K562 (cell line): ENCODE measurements around the gene DUXB. TPM values are rescaled to one million over a fixed set of nuclear protein-coding genes. Genes with fewer than 3 reads are reported as not detected.

Experiments used
- BACH1 ChIP-seq: fragments of 200-800 bp; sonication (Bioruptor generic); IDR thresholded peaks from 2 replicates; pipeline ENCODE4 v1.6.1; 2016; ENCODE audit warnings: missing genetic modification characterization, missing compliant biosample characterization
- CBX2 ChIP-seq: fragments of 200-600 bp; sonication (generic); IDR thresholded peaks from one replicate; pipeline ENCODE4 v1.6.1; 2012; ENCODE audit warnings: mild to moderate bottlenecking, low read length, inconsistent platforms; ENCODE audit not compliant: insufficient read depth, poor library complexity, severe bottlenecking
- DMBX1 ChIP-seq: fragments of 250-450 bp; sonication (Bioruptor Pico); IDR thresholded peaks from 2 replicates; pipeline ENCODE4 v1.8.0; 2022; ENCODE audit warnings: inconsistent platforms, mild to moderate bottlenecking, moderate library complexity, borderline replicate concordance
- EZH2 ChIP-seq: IDR thresholded peaks from 2 replicates; pipeline ENCODE4 v1.6.1; 2012; ENCODE audit warnings: low read depth, mild to moderate bottlenecking, inconsistent platforms, low read length, borderline replicate concordance
- FOXJ2 ChIP-seq: fragments of 200-800 bp; sonication (Bioruptor generic); IDR thresholded peaks from 2 replicates; pipeline ENCODE4 v1.6.1; 2016; ENCODE audit warnings: missing genetic modification characterization, missing compliant biosample characterization
- KLF13 ChIP-seq: fragments of 450-650 bp; IDR thresholded peaks from 2 replicates; pipeline ENCODE4 v1.6.1; 2016; ENCODE audit warnings: missing genetic modification characterization, low read depth, mild to moderate bottlenecking, missing compliant biosample characterization, moderate library complexity, borderline replicate concordance
- KLF16 ChIP-seq: IDR thresholded peaks from 2 replicates; pipeline ENCODE4 v1.6.1; 2016; ENCODE audit warnings: antibody characterized with exemption
- NR2F6 ChIP-seq: fragments of 450-650 bp; formaldehyde crosslinking; IDR thresholded peaks from 2 replicates; pipeline ENCODE4 v1.4.0; 2020; ENCODE audit warnings: mild to moderate bottlenecking
- POLR2A ChIP-seq: fragments of 450-650 bp; conservative IDR thresholded peaks from 2 replicates; pipeline ENCODE4 v1.6.1; 2016
- RFX7 ChIP-seq: fragments of 250-450 bp; sonication (Bioruptor Pico); IDR thresholded peaks from 2 replicates; pipeline ENCODE4 v1.5.1; 2021; ENCODE audit warnings: mild to moderate bottlenecking
- SIX5 ChIP-seq, 2 experiments: IDR thresholded peaks; 2 replicates each; pipeline ENCODE4 v1.6.1; 2011; ENCODE audit warnings: low read length in 2 of 2, borderline replicate concordance in 1 of 2, low read depth in 1 of 2, mild to moderate bottlenecking in 1 of 2, moderate library complexity in 1 of 2; ENCODE audit not compliant: insufficient read depth in 1 of 2
- SNRNP70 ChIP-seq: fragments of 200-400 bp; formaldehyde crosslinking; optimal IDR thresholded peaks from 2 replicates; pipeline ENCODE3; 2017; ENCODE audit warnings: low read depth, low read length
- SREBF1 ChIP-seq: fragments of 150-350 bp; IDR thresholded peaks from 2 replicates; pipeline ENCODE4 v1.6.1; 2014; ENCODE audit warnings: antibody characterized with exemption, low read depth, low read length, borderline replicate concordance
- U2AF2 ChIP-seq: fragments of 200-400 bp; formaldehyde crosslinking; optimal IDR thresholded peaks from 2 replicates; pipeline ENCODE3; 2017; ENCODE audit warnings: low read depth, mild to moderate bottlenecking, low read length
- XRCC3 ChIP-seq: fragments of 450-650 bp; IDR thresholded peaks from 2 replicates; pipeline ENCODE4 v1.6.1; 2017; ENCODE audit warnings: mild to moderate bottlenecking, moderate library complexity
- ZFPM2 ChIP-seq: fragments of 250-450 bp; sonication (Bioruptor Pico); IDR thresholded peaks from 2 replicates; pipeline ENCODE4 v1.5.1; 2022; ENCODE audit warnings: mild to moderate bottlenecking
- ZNF23 ChIP-seq: fragments of 250-450 bp; sonication (Bioruptor Pico); IDR thresholded peaks from 2 replicates; pipeline ENCODE4 v1.4.0; 2020; ENCODE audit warnings: mild to moderate bottlenecking
- polyA plus RNA-seq, 8 experiments: library from polyadenylated mRNA; depleted of rRNA in 4 of 8; stranded (reverse) in 5 of 8; unstranded in 3 of 8; fragments of >200 nt; fragmentation: Nextera tagmentation in 2 of 8; fragmentation: Illumina TruSeq in 1 of 8; extraction: Ambion mirVana in 2 of 8; extraction: Trizol in 1 of 8; gene quantifications; 2 replicates each; pipeline versions ENCODE4 v1.2.1 to v1.2.3, GENCODE V29; 2011 to 2014; ENCODE audit warnings: inconsistent platforms in 1 of 8, missing spikeins in 1 of 8
- total RNA-seq, 7 experiments: library from RNA; depleted of rRNA in 6 of 7; stranded (reverse); fragments of >200 nt in 6 of 7; fragmentation: Illumina TruSeq in 2 of 7; extraction: Trizol in 2 of 7; gene quantifications; 2 replicates each; pipeline versions ENCODE4 v1.2.1 to v1.2.3, GENCODE V29; 2011 to 2021; ENCODE audit warnings: low replicate concordance in 1 of 7
- TF ChIP-seq, protein P1 (sequence below): fragments of 450-650 bp; IDR thresholded peaks from 2 replicates; pipeline ENCODE4 v1.6.1; 2016; ENCODE audit warnings: low read depth
- TF ChIP-seq, protein P2 (sequence below): fragments of 450-650 bp; conservative IDR thresholded peaks from 2 replicates; pipeline ENCODE4 v1.6.1; 2016; ENCODE audit warnings: missing genetic modification characterization, low read depth, mild to moderate bottlenecking, control low read depth, missing compliant biosample characterization

Gene DUXB
- total and polyA plus RNA-seq, 9 of the 15 experiments (the other 6 are each of a cell fraction or from before 2014, with no cell fraction given) = not detected

DNA sequence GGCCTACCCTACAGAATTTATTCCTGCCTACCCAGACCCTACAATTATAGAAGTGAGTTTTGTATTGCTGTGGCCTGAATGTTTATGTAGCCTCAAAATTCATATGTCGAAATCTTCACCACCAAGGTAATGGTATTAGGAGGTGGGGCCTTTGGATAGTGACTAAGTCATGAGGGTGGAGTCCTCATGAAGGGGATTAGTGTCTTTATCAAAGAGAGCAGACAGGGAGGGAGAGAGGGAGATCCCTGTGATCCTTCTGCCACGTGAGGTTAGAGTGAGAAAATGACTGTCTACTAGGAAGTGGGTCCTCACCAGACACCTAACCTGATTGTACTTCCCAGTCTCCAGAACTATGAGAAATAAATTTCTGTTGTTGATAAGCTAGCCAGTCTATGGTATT, 981 bp upstream of the DUXB start (continued):
- TF ChIP-seq, protein P1, sequence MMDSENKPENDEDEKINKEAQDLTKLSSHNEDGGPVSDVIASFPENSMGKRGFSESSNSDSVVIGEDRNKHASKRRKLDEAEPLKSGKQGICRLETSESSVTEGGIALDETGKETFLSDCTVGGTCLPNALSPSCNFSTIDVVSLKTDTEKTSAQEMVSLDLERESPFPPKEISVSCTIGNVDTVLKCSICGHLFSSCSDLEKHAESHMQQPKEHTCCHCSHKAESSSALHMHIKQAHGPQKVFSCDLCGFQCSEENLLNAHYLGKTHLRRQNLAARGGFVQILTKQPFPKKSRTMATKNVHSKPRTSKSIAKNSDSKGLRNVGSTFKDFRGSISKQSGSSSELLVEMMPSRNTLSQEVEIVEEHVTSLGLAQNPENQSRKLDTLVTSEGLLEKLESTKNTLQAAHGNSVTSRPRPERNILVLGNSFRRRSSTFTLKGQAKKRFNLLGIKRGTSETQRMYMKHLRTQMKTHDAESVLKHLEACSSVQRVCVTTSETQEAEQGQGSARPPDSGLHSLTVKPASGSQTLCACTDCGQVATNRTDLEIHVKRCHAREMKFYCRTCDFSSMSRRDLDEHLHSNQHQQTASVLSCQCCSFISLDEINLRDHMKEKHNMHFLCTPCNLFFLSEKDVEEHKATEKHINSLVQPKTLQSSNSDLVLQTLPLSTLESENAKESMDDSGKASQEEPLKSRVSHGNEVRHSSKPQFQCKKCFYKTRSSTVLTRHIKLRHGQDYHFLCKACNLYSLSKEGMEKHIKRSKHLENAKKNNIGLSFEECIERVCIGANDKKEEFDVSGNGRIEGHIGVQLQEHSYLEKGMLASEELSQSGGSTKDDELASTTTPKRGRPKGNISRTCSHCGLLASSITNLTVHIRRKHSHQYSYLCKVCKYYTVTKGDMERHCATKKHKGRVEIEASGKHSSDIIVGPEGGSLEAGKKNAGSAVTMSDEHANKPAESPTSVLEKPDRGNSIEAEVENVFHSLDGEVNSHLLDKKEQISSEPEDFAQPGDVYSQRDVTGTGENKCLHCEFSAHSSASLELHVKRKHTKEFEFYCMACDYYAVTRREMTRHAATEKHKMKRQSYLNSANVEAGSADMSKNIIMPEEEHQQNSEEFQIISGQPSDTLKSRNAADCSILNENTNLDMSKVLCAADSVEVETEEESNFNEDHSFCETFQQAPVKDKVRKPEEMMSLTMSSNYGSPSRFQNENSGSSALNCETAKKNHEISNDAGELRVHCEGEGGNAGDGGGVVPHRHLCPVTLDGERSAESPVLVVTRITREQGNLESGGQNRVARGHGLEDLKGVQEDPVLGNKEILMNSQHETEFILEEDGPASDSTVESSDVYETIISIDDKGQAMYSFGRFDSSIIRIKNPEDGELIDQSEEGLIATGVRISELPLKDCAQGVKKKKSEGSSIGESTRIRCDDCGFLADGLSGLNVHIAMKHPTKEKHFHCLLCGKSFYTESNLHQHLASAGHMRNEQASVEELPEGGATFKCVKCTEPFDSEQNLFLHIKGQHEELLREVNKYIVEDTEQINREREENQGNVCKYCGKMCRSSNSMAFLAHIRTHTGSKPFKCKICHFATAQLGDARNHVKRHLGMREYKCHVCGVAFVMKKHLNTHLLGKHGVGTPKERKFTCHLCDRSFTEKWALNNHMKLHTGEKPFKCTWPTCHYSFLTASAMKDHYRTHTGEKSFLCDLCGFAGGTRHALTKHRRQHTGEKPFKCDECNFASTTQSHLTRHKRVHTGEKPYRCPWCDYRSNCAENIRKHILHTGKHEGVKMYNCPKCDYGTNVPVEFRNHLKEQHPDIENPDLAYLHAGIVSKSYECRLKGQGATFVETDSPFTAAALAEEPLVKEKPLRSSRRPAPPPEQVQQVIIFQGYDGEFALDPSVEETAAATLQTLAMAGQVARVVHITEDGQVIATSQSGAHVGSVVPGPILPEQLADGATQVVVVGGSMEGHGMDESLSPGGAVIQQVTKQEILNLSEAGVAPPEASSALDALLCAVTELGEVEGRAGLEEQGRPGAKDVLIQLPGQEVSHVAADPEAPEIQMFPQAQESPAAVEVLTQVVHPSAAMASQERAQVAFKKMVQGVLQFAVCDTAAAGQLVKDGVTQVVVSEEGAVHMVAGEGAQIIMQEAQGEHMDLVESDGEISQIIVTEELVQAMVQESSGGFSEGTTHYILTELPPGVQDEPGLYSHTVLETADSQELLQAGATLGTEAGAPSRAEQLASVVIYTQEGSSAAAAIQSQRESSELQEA = no peak
- TF ChIP-seq U2AF2 = no peak
- no peak for TF ChIP-seq EZH2
- no peak for TF ChIP-seq ZFPM2
- TF ChIP-seq NR2F6 (CRISPR knock-in tag) = no peak
- TF ChIP-seq SREBF1 = no peak
- no peak for TF ChIP-seq XRCC3
- no peak for TF ChIP-seq CBX2
- no peak for TF ChIP-seq SIX5 (IDR thresholded peaks at IDR 0.05; ENCODE audit: borderline replicate concordance in 1 of 2, insufficient read depth in 1 of 2, low read depth in 1 of 2, low read length in 2 of 2)
- TF ChIP-seq KLF13 (tag) = no peak
- TF ChIP-seq ZNF23 (CRISPR knock-in tag) = no peak
- no peak for TF ChIP-seq FOXJ2 (tag)
- TF ChIP-seq SNRNP70 = no peak
- TF ChIP-seq RFX7 (CRISPR knock-in tag) = no peak
- TF ChIP-seq, protein P2, sequence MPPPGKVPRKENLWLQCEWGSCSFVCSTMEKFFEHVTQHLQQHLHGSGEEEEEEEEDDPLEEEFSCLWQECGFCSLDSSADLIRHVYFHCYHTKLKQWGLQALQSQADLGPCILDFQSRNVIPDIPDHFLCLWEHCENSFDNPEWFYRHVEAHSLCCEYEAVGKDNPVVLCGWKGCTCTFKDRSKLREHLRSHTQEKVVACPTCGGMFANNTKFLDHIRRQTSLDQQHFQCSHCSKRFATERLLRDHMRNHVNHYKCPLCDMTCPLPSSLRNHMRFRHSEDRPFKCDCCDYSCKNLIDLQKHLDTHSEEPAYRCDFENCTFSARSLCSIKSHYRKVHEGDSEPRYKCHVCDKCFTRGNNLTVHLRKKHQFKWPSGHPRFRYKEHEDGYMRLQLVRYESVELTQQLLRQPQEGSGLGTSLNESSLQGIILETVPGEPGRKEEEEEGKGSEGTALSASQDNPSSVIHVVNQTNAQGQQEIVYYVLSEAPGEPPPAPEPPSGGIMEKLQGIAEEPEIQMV = no peak
- TF ChIP-seq KLF16 = 0 out of 2 replicates have a peak, but pooled peaks have one; percentile 15
- TF ChIP-seq POLR2A = no peak
- TF ChIP-seq BACH1 (tag) = no peak
- no peak for TF ChIP-seq DMBX1 (CRISPR knock-in tag)
